Left forelimb (tissue), 1 donor: Measurements from ENCODE around the gene XYLT2.
"Not testable (repeated sequence)": the region's sequence is repeated elsewhere in the genome, so short reads cannot be mapped to it uniquely, and the experiment has no call there.

Source experiments
- DNase-seq: peaks from one replicate; pipeline ENCODE4 v3.0.0-alpha.2; 2018; ENCODE audit warnings: low spot score

Gene XYLT2

GRCh38 chr17:50345432-50346312, at the start of gene XYLT2:
Gene XYLT2 (plus strand): TSS chr17:50346126. CDS start chr17:50346141, 15 bp downstream.
- DNase-seq: peak; percentile 86

GRCh38 chr17:50297407-50297865, 48.5 kb upstream of the XYLT2 start:
- DNase-seq: peak; percentile 86

- DNase-seq: no peak
Observed at GRCh38 chr17:50298018-50298417, 47.9 kb upstream of the XYLT2 start.

- DNase-seq: no peak
Observed at GRCh38 chr17:50299776-50300175, 46.1 kb upstream of the XYLT2 start.

- DNase-seq: not testable (repeated sequence)
Observed at GRCh38 chr17:50300824-50301223, 45.1 kb upstream of the XYLT2 start.

- no peak for DNase-seq
Observed at GRCh38 chr17:50301891-50302584, 43.9 kb upstream of the XYLT2 start.

GRCh38 chr17:50303051-50303450, 42.9 kb upstream of the XYLT2 start:
- no peak for DNase-seq

GRCh38 chr17:50303596-50303995, 42.3 kb upstream of the XYLT2 start:
- no peak for DNase-seq

- DNase-seq: no peak
Observed at GRCh38 chr17:50304781-50305404, 41.0 kb upstream of the XYLT2 start.

- DNase-seq: no peak
Observed at GRCh38 chr17:50307654-50308053, 38.3 kb upstream of the XYLT2 start.

GRCh38 chr17:50308666-50309065, 37.3 kb upstream of the XYLT2 start:
- DNase-seq: no peak

- no peak for DNase-seq
Observed at GRCh38 chr17:50310455-50311111, 35.3 kb upstream of the XYLT2 start.

GRCh38 chr17:50311112-50311460, 34.8 kb upstream of the XYLT2 start:
- DNase-seq: no peak

GRCh38 chr17:50311483-50311882, 34.4 kb upstream of the XYLT2 start:
- no peak for DNase-seq

GRCh38 chr17:50312308-50312707, 33.6 kb upstream of the XYLT2 start:
- no peak for DNase-seq

- DNase-seq: no peak
Observed at GRCh38 chr17:50314456-50315011, 31.4 kb upstream of the XYLT2 start.

GRCh38 chr17:50316016-50316587, 29.8 kb upstream of the XYLT2 start:
- DNase-seq: no peak

GRCh38 chr17:50316660-50317059, 29.3 kb upstream of the XYLT2 start:
- not testable (repeated sequence) for DNase-seq

- no peak for DNase-seq
Observed at GRCh38 chr17:50317121-50317520, 28.8 kb upstream of the XYLT2 start.

GRCh38 chr17:50318501-50319285, 27.2 kb upstream of the XYLT2 start:
- DNase-seq: no peak
